ENCODE results near the gene TTC6.

TTC6 gene

GRCh38 chr14:37600880-37601741, 5.7 kb downstream of the TTC6 start:
- TF ChIP-seq, protein P1, sequence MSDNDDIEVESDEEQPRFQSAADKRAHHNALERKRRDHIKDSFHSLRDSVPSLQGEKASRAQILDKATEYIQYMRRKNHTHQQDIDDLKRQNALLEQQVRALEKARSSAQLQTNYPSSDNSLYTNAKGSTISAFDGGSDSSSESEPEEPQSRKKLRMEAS (IDR thresholded peaks at IDR 0.05; ENCODE audit: low read depth, low read length): no peak
- TF ChIP-seq MYC (IDR thresholded peaks at IDR 0.05; ENCODE audit: low read depth, low read length) (no peak), POLR2A (IDR thresholded peaks at IDR 0.05; ENCODE audit: extremely low read depth, insufficient read length) (no peak), CTCF (IDR thresholded peaks at IDR 0.05; ENCODE audit: low read depth, low read length) (no peak)
- DNase-seq (ENCODE audit: low read depth): no peak
- H3K4me3 ChIP-seq (ENCODE audit: low read depth, low read length): no peak overlapping the region

DNA sequence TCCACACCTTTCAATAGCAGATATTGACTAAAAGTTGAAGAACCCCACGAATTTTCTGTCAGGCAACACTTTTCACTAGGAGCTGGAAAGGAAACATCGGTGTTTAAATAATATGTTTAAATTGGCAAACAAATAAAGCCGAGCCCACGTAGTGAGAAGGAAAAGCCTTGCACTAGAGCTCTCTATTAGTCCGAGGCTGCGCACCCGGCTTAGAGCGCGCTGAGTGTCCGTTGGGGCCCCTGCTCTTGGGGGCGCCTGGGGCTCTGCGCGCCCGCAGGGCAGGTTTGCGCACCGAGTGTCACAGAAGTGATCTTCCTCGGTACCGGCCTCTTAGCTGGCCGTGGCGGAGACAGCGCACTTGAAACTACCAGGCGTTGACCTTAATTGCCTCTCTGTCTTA, 6.4 kb downstream of the TTC6 start:
- TF ChIP-seq POLR2A (IDR thresholded peaks at IDR 0.05; ENCODE audit: extremely low read depth, insufficient read length) (no peak), CTCF (IDR thresholded peaks at IDR 0.05; ENCODE audit: low read depth, low read length) (no peak), MYC (IDR thresholded peaks at IDR 0.05; ENCODE audit: low read depth, low read length) (no peak)
- TF ChIP-seq, protein P1 (IDR thresholded peaks at IDR 0.05; ENCODE audit: low read depth, low read length): no peak
- DNase-seq (ENCODE audit: low read depth): no peak
- H3K4me3 ChIP-seq (ENCODE audit: low read depth, low read length): no peak overlapping the region

GRCh38 chr14:37602605-37603453, 7.4 kb downstream of the TTC6 start:
- no peak for DNase-seq (ENCODE audit: low read depth)
- H3K4me3 ChIP-seq (ENCODE audit: low read depth, low read length): no peak overlapping the region
- no peak for TF ChIP-seq CTCF (IDR thresholded peaks at IDR 0.05; ENCODE audit: low read depth, low read length)
- TF ChIP-seq MYC (IDR thresholded peaks at IDR 0.05; ENCODE audit: low read depth, low read length): no peak
- TF ChIP-seq, protein P1 (IDR thresholded peaks at IDR 0.05; ENCODE audit: low read depth, low read length): no peak
- TF ChIP-seq POLR2A (IDR thresholded peaks at IDR 0.05; ENCODE audit: extremely low read depth, insufficient read length): no peak

DNA sequence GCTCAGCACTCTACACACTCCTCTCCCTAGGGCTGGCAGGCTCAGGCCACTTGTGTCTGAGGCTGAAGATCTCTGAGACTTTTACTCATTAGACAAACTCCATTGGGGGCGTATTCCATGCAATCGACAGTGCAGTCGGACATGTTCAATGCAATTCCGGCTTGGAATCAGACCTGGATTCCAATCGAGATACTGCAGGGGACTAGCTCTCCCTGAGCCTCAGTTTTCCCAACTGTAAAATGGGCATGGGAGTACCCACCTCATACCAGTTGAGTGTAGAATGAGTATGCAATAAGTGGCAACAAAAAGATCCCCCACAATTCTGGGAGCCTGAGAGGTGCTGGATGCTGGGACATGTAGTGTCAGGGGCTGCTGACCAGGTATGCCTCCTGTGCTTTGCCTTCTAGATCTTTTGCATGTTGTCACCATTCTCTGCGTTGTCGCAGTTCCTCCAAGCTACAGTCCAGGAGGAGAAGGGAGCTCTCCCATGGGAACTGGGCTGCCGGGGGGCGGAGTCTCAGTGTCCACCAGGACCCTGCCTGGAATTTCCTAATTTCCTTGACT, 8.3 kb downstream of the TTC6 start:
- DNase-seq (ENCODE audit: low read depth): no peak
- TF ChIP-seq CTCF (IDR thresholded peaks at IDR 0.05; ENCODE audit: low read depth, low read length) (no peak), POLR2A (IDR thresholded peaks at IDR 0.05; ENCODE audit: extremely low read depth, insufficient read length) (no peak), MYC (IDR thresholded peaks at IDR 0.05; ENCODE audit: low read depth, low read length) (no peak)
- TF ChIP-seq, protein P1 (IDR thresholded peaks at IDR 0.05; ENCODE audit: low read depth, low read length): no peak
- H3K4me3 ChIP-seq (ENCODE audit: low read depth, low read length): no peak overlapping the region

- H3K4me3 ChIP-seq (ENCODE audit: low read depth, low read length): no peak overlapping the region
- TF ChIP-seq CTCF (IDR thresholded peaks at IDR 0.05; ENCODE audit: low read depth, low read length) (no peak), MYC (IDR thresholded peaks at IDR 0.05; ENCODE audit: low read depth, low read length) (no peak)
- TF ChIP-seq, protein P1 (IDR thresholded peaks at IDR 0.05; ENCODE audit: low read depth, low read length): no peak
- DNase-seq (ENCODE audit: low read depth): no peak
Measured at GRCh38 chr14:37606678-37607077, 11.2 kb downstream of the TTC6 start.
